Stromal cell of bone marrow (primary cell): ENCODE data around the gene PDCD1.
A peak's percentile ranks its signal among the peaks of the same experiment; 100 is the strongest.

ENCODE experiments used
- DNase-seq: peaks from one replicate; pipeline ENCODE4 v3.0.0-alpha.2; 2012; ENCODE audit warnings: low read depth

Gene PDCD1

GRCh38 chr2:241865416-241865956 lies 6.8 kb upstream of the PDCD1 start:
- DNase-seq = no peak

GRCh38 chr2:241864850-241865213 lies 6.1 kb upstream of the PDCD1 start:
- no peak for DNase-seq

- no peak for DNase-seq
These were observed 5.6 kb upstream of the PDCD1 start for GRCh38 chr2:241864168-241864849.

GRCh38 chr2:241863536-241863954 lies 4.9 kb upstream of the PDCD1 start:
- DNase-seq = no peak

- DNase-seq = no peak
These were observed 4.3 kb upstream of the PDCD1 start for GRCh38 chr2:241862775-241863535.

GRCh38 chr2:241862093-241862492 lies 3.4 kb upstream of the PDCD1 start:
- no peak for DNase-seq

GRCh38 chr2:241861264-241861663 lies 2.6 kb upstream of the PDCD1 start:
- no peak for DNase-seq

GRCh38 chr2:241860184-241861078 lies 1.7 kb upstream of the PDCD1 start:
- no peak for DNase-seq

- DNase-seq = peak; percentile 29
These were observed 916 bp upstream of the PDCD1 start for GRCh38 chr2:241859436-241860183.

- DNase-seq = no peak
These were observed 332 bp upstream of the PDCD1 start for GRCh38 chr2:241859017-241859435.

GRCh38 chr2:241857572-241858121 lies 1.0 kb downstream of the PDCD1 start:
- DNase-seq = no peak

- no peak for DNase-seq
These were observed 1.6 kb downstream of the PDCD1 start for GRCh38 chr2:241857041-241857541.

GRCh38 chr2:241855888-241856422 lies 2.7 kb downstream of the PDCD1 start:
- no peak for DNase-seq

GRCh38 chr2:241855245-241855887 lies 3.3 kb downstream of the PDCD1 start:
- no peak for DNase-seq

- DNase-seq = no peak
These were observed 4.1 kb downstream of the PDCD1 start for GRCh38 chr2:241854342-241855244.

GRCh38 chr2:241853651-241854341 lies 4.9 kb downstream of the PDCD1 start:
- DNase-seq = no peak

GRCh38 chr2:241852981-241853631 lies 5.6 kb downstream of the PDCD1 start:
- DNase-seq = no peak
